Trophoblast cell (in vitro differentiated cells and primary cell): ENCODE results near the gene MYOD1.

Source experiments
- DNase-seq, 2 donors: peaks; one replicate each; pipeline ENCODE4 v3.0.0-alpha.2; 2016
- H2AFZ ChIP-seq: 2 replicates; pipeline ENCODE4 v1.6.1; 2013; ENCODE audit warnings: low read length, moderate library complexity, mild to moderate bottlenecking; ENCODE audit not compliant: insufficient read depth, poor library complexity
- H2AK5ac ChIP-seq: 2 replicates; pipeline ENCODE4 v1.6.1; 2013; ENCODE audit warnings: mild to moderate bottlenecking, low read length
- H2BK120ac ChIP-seq: 2 replicates; pipeline ENCODE4 v1.6.1; 2013; ENCODE audit warnings: low read length, mild to moderate bottlenecking, moderate library complexity; ENCODE audit not compliant: insufficient read depth, poor library complexity
- H2BK12ac ChIP-seq: 2 replicates; pipeline ENCODE4 v1.6.1; 2013; ENCODE audit warnings: mild to moderate bottlenecking, low read length, moderate library complexity
- H2BK5ac ChIP-seq: 2 replicates; pipeline ENCODE4 v1.6.1; 2013; ENCODE audit warnings: low read length, low read depth, moderate library complexity, mild to moderate bottlenecking; ENCODE audit not compliant: poor library complexity
- H3K14ac ChIP-seq: 2 replicates; pipeline ENCODE4 v1.6.1; 2013; ENCODE audit warnings: mild to moderate bottlenecking, low read length
- H3K18ac ChIP-seq: 2 replicates; pipeline ENCODE4 v1.6.1; 2013; ENCODE audit warnings: mild to moderate bottlenecking, low read length
- H3K23ac ChIP-seq: 2 replicates; pipeline ENCODE4 v1.6.1; 2013; ENCODE audit warnings: low read length
- H3K27ac ChIP-seq: 2 replicates; pipeline ENCODE4 v1.5.1; 2013; ENCODE audit warnings: low read depth, mild to moderate bottlenecking, inconsistent platforms, low read length, moderate library complexity
- H3K27me3 ChIP-seq: 2 replicates; pipeline ENCODE4 v1.6.1; 2013; ENCODE audit warnings: inconsistent platforms, mild to moderate bottlenecking, low read length, moderate library complexity; ENCODE audit not compliant: insufficient read depth
- H3K36me3 ChIP-seq, 2 experiments: 1 replicate in 1 of 2; 2 replicates in 1 of 2; pipeline ENCODE4 v1.6.1; 2013; ENCODE audit warnings: low read length in 2 of 2, mild to moderate bottlenecking in 2 of 2, moderate library complexity in 1 of 2; ENCODE audit not compliant: insufficient read depth in 2 of 2, control insufficient read depth in 1 of 2
- H3K4ac ChIP-seq: 2 replicates; pipeline ENCODE4 v1.6.1; 2013; ENCODE audit warnings: low read depth, mild to moderate bottlenecking, low read length, moderate library complexity
- H3K4me1 ChIP-seq, 2 experiments: 1 replicate in 1 of 2; 2 replicates in 1 of 2; pipeline ENCODE4 v1.6.1; 2013; ENCODE audit warnings: low read length in 2 of 2, mild to moderate bottlenecking in 2 of 2, moderate library complexity in 1 of 2; ENCODE audit not compliant: insufficient read depth in 2 of 2, control insufficient read depth in 1 of 2
- H3K4me2 ChIP-seq: 2 replicates; pipeline ENCODE4 v1.6.1; 2013; ENCODE audit warnings: inconsistent platforms, mild to moderate bottlenecking, low read length, moderate library complexity
- H3K4me3 ChIP-seq: 2 replicates; pipeline ENCODE4 v1.5.1; 2013; ENCODE audit warnings: mild to moderate bottlenecking, low read depth, low read length, inconsistent platforms
- H3K79me1 ChIP-seq: one replicate; pipeline ENCODE4 v1.6.1; 2013; ENCODE audit warnings: low read length
- H3K79me2 ChIP-seq: 2 replicates; pipeline ENCODE4 v1.6.1; 2013; ENCODE audit warnings: low read length, mild to moderate bottlenecking; ENCODE audit not compliant: control insufficient read depth, insufficient read depth, poor library complexity
- H3K9ac ChIP-seq: 2 replicates; pipeline ENCODE4 v1.6.1; 2013; ENCODE audit warnings: mild to moderate bottlenecking, low read length
- H3K9me3 ChIP-seq: 2 replicates; pipeline ENCODE4 v1.6.1; 2013; ENCODE audit warnings: low read depth, mild to moderate bottlenecking, control low read depth, inconsistent platforms, low read length; ENCODE audit not compliant: insufficient read depth
- H4K12ac ChIP-seq: 2 replicates; pipeline ENCODE4 v1.6.1; 2013; ENCODE audit warnings: low read depth, mild to moderate bottlenecking, low read length, moderate library complexity
- H4K8ac ChIP-seq: 2 replicates; pipeline ENCODE4 v1.6.1; 2013; ENCODE audit warnings: low read depth, mild to moderate bottlenecking, low read length, moderate library complexity
- H4K91ac ChIP-seq: one replicate; pipeline ENCODE4 v1.6.1; 2013; ENCODE audit warnings: low read depth, mild to moderate bottlenecking, low read length, moderate library complexity
- WGBS: extraction: QIAGEN DNeasy Blood & Tissue Kit; methylation state at CpG from one replicate; pipeline ENCODE4 v1.1.7; 2013; ENCODE audit warnings: missing lambda C conversion rate; ENCODE audit not compliant: insufficient read length, insufficient coverage; ENCODE audit errors: extremely low coverage; 5-methylcytosine and 5-hydroxymethylcytosine counted together

Gene MYOD1

GRCh38 chr11:17740649-17741235, 21.4 kb downstream of the MYOD1 start:
- H3K79me2 ChIP-seq = no peaks in the 10 kb centered on the region
- peaks cover 13% of the 10 kb centered on the region for H3K9me3 ChIP-seq
- no CpG with 5 or more reads among the region's 7 CpGs for WGBS
- no peak overlapping the region for H4K8ac ChIP-seq
- H3K36me3 ChIP-seq = no peaks in the 10 kb centered on the region
- no peak overlapping the region for H2AFZ ChIP-seq
- H3K4me2 ChIP-seq = no peak overlapping the region
- no peak overlapping the region for H2BK5ac ChIP-seq
- no peak overlapping the region for H2BK120ac ChIP-seq
- no peak overlapping the region for H3K9ac ChIP-seq
- H4K91ac ChIP-seq = no peak overlapping the region
- no peak overlapping the region for H2AK5ac ChIP-seq
- H3K27me3 ChIP-seq = peaks cover 19% of the 10 kb centered on the region
- H3K14ac ChIP-seq = no peak overlapping the region
- H4K12ac ChIP-seq = no peak overlapping the region
- H2BK12ac ChIP-seq = no peak overlapping the region
- H3K4ac ChIP-seq = no peak overlapping the region
- no peak overlapping the region for H3K4me3 ChIP-seq
- DNase-seq = no peak
- no peak overlapping the region for H3K27ac ChIP-seq
- H3K4me1 ChIP-seq = peaks cover 0 to 3% of the 10 kb centered on the region in 2 experiments
- no peaks in the 10 kb centered on the region for H3K79me1 ChIP-seq
- H3K18ac ChIP-seq = no peak overlapping the region
- no peak overlapping the region for H3K23ac ChIP-seq

- H3K27me3 ChIP-seq = peaks cover 11% of the 10 kb centered on the region
- no peaks in the 10 kb centered on the region for H3K79me1 ChIP-seq
- no peaks in the 10 kb centered on the region for H3K4me1 ChIP-seq
- no peaks in the 10 kb centered on the region for H3K36me3 ChIP-seq
- no peak overlapping the region for H3K14ac ChIP-seq
- no peak overlapping the region for H4K91ac ChIP-seq
- no peak overlapping the region for H2BK12ac ChIP-seq
- no CpG with 5 or more reads among the region's 10 CpGs for WGBS
- H3K18ac ChIP-seq = no peak overlapping the region
- H3K27ac ChIP-seq = no peak overlapping the region
- no peak for DNase-seq
- no peak overlapping the region for H2BK5ac ChIP-seq
- no peak overlapping the region for H3K4me3 ChIP-seq
- no peaks in the 10 kb centered on the region for H3K79me2 ChIP-seq
- H3K4me2 ChIP-seq = no peak overlapping the region
- H3K9me3 ChIP-seq = peaks cover 6% of the 10 kb centered on the region
- no peak overlapping the region for H3K9ac ChIP-seq
- H4K8ac ChIP-seq = no peak overlapping the region
- no peak overlapping the region for H3K23ac ChIP-seq
- H2AFZ ChIP-seq = no peak overlapping the region
- no peak overlapping the region for H2BK120ac ChIP-seq
- no peak overlapping the region for H2AK5ac ChIP-seq
- no peak overlapping the region for H3K4ac ChIP-seq
- no peak overlapping the region for H4K12ac ChIP-seq
Observed at GRCh38 chr11:17741487-17741886, 22.1 kb downstream of the MYOD1 start.

GRCh38 chr11:17742019-17742418, 22.6 kb downstream of the MYOD1 start:
- DNase-seq = no peak
- WGBS = no CpG with 5 or more reads among the region's 5 CpGs
- Histone ChIP-seq H3K27ac (no peak overlapping the region), H4K12ac (no peak overlapping the region), H3K4me2 (no peak overlapping the region), H4K8ac (no peak overlapping the region), H2BK5ac (no peak overlapping the region), H3K4me1 (no peaks in the 10 kb centered on the region), H2BK120ac (no peak overlapping the region), H2AK5ac (no peak overlapping the region), H4K91ac (no peak overlapping the region), H3K4ac (no peak overlapping the region), H3K23ac (no peak overlapping the region), H3K14ac (no peak overlapping the region), H3K79me2 (no peaks in the 10 kb centered on the region), H2BK12ac (no peak overlapping the region), H3K4me3 (no peak overlapping the region), H3K27me3 (peaks cover 7% of the 10 kb centered on the region), H3K79me1 (no peaks in the 10 kb centered on the region), H2AFZ (no peak overlapping the region), H3K18ac (no peak overlapping the region), H3K36me3 (no peaks in the 10 kb centered on the region), H3K9ac (no peak overlapping the region), H3K9me3 (peaks cover 5% of the 10 kb centered on the region)

GRCh38 chr11:17743026-17743807, 23.8 kb downstream of the MYOD1 start:
- no peak overlapping the region for H2BK5ac ChIP-seq
- no peaks in the 10 kb centered on the region for H3K36me3 ChIP-seq
- DNase-seq = no peak
- H3K4ac ChIP-seq = no peak overlapping the region
- no peak overlapping the region for H4K8ac ChIP-seq
- no peaks in the 10 kb centered on the region for H3K79me2 ChIP-seq
- no CpG with 5 or more reads among the region's 13 CpGs for WGBS
- H3K18ac ChIP-seq = no peak overlapping the region
- H2AK5ac ChIP-seq = no peak overlapping the region
- no peaks in the 10 kb centered on the region for H3K27me3 ChIP-seq
- H3K9me3 ChIP-seq = peaks cover 3% of the 10 kb centered on the region
- H4K12ac ChIP-seq = no peak overlapping the region
- no peak overlapping the region for H3K4me3 ChIP-seq
- no peak overlapping the region for H4K91ac ChIP-seq
- H2BK120ac ChIP-seq = no peak overlapping the region
- H3K79me1 ChIP-seq = no peaks in the 10 kb centered on the region
- H2BK12ac ChIP-seq = no peak overlapping the region
- no peak overlapping the region for H2AFZ ChIP-seq
- no peaks in the 10 kb centered on the region for H3K4me1 ChIP-seq
- no peak overlapping the region for H3K14ac ChIP-seq
- H3K9ac ChIP-seq = no peak overlapping the region
- no peak overlapping the region for H3K27ac ChIP-seq
- H3K4me2 ChIP-seq = no peak overlapping the region
- H3K23ac ChIP-seq = no peak overlapping the region
